HFF-Myc (cell line): ENCODE measurements around the gene DISC1.

Source experiments
- DNase-seq: peaks from one replicate; pipeline ENCODE4 v3.0.0-alpha.2; 2011; ENCODE audit warnings: low read depth; ENCODE audit errors: extremely low read depth
- H3K4me3 ChIP-seq: replicated peaks from 2 replicates; pipeline ENCODE4 v1.5.1; 2011; ENCODE audit warnings: low read depth, mild to moderate bottlenecking, control low read depth, low read length
- CTCF ChIP-seq: IDR thresholded peaks from 2 replicates; pipeline ENCODE4 v1.5.1; 2012; ENCODE audit warnings: mild to moderate bottlenecking, low read depth, low read length, control low read depth; ENCODE audit errors: missing control alignments

DISC1 gene

GRCh38 chr1:231919239-231919885 is 292.8 kb downstream of the DISC1 start:
- no peak for DNase-seq
- TF ChIP-seq CTCF, result no peak
- H3K4me3 ChIP-seq, result no peak overlapping the region

GRCh38 chr1:231919886-231920285 is 293.3 kb downstream of the DISC1 start:
- no peak overlapping the region for H3K4me3 ChIP-seq
- no peak for TF ChIP-seq CTCF
- DNase-seq, result no peak

- no peak for TF ChIP-seq CTCF
Measured at GRCh38 chr1:231921646-231922345, 295.2 kb downstream of the DISC1 start.

GRCh38 chr1:231923491-231924041 is 297.0 kb downstream of the DISC1 start:
- DNase-seq, result no peak
- no peak overlapping the region for H3K4me3 ChIP-seq
- no peak for TF ChIP-seq CTCF

More at GRCh38 chr1:231921646-231922345, 295.2 kb downstream of the DISC1 start:
- H3K4me3 ChIP-seq, result no peak overlapping the region
- no peak for DNase-seq

- DNase-seq, result no peak
- TF ChIP-seq CTCF, result no peak
- no peak overlapping the region for H3K4me3 ChIP-seq
Measured at GRCh38 chr1:231924180-231924579, 297.6 kb downstream of the DISC1 start.

GRCh38 chr1:231925864-231926263 is 299.3 kb downstream of the DISC1 start:
- DNase-seq, result no peak
- H3K4me3 ChIP-seq, result no peak overlapping the region
- TF ChIP-seq CTCF, result no peak
